GM23338 (cell line): Measurements from ENCODE around the gene PCK2.

ENCODE experiments used
- EZH2 ChIP-seq: fragments of 200-600 bp; sonication (generic); IDR thresholded peaks from one replicate; pipeline ENCODE4 v1.8.0; 2017; ENCODE audit warnings: antibody characterized with exemption, mild to moderate bottlenecking, low read depth; ENCODE audit not compliant: unreplicated experiment
- EZH2phosphoT487 ChIP-seq: fragments of 200-600 bp; sonication (generic); IDR thresholded peaks from one replicate; pipeline ENCODE4 v1.8.1; 2018; ENCODE audit warnings: antibody characterized with exemption; ENCODE audit not compliant: unreplicated experiment
- POLR2AphosphoS5 ChIP-seq: IDR thresholded peaks from 2 replicates; pipeline ENCODE4 v1.6.1; 2016; ENCODE audit warnings: antibody characterized with exemption, low read depth
- ZNF331 ChIP-seq: fragments of 250-450 bp; sonication (Bioruptor Pico); IDR thresholded peaks from 2 replicates; pipeline ENCODE4 v1.5.0; 2020; ENCODE audit warnings: low read depth, mild to moderate bottlenecking, moderate library complexity
- TF ChIP-seq, protein P1 (sequence below), 2 experiments: fragments of 200-600 bp in 1 of 2; sonication (generic) in 1 of 2; conservative IDR thresholded peaks; 2 replicates each; pipeline versions ENCODE4 v1.5.1 to v1.6.1; 2016 to 2017; ENCODE audit warnings: antibody characterized with exemption in 2 of 2, low read depth in 2 of 2, mild to moderate bottlenecking in 2 of 2, moderate library complexity in 1 of 2

DNA sequence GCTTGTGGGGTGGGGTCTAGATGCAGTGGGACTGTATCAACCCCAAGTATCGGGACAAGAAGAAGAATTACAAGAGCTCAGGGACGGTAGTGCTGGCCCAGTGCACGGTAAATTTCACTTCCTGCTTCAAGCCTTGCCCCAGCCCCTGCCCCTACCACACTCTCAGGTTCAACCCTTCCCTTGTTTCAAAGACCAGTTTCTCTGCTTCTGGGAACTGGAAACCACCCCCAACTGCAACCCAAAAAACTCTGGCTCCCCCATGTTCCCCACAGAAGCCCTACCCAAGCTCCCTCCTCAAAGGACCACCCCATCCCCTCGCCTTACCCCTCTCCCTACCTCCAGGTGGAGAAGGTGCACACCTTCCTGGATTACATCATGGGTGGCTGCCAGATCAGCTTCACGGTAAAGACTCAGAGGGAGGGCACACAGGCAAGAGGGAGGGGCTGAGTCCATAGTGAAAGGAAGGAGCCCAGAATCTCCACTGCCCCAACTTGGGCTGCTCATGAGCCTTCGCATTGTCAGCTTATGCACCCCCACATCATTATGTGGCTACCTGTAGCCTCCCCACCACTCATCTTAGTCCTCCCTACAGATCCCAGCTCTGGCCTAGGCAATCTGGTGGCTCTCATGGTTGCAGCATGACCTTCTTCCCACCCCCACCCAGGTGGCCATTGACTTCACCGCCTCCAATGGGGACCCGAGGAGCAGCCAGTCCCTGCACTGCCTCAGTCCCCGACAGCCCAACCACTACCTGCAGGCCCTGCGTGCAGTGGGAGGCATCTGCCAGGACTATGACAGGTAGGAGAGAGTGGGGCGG, 18.4 kb upstream of the PCK2 start:
- no peak for TF ChIP-seq EZH2
- no peak for TF ChIP-seq EZH2phosphoT487
- TF ChIP-seq, protein P1, sequence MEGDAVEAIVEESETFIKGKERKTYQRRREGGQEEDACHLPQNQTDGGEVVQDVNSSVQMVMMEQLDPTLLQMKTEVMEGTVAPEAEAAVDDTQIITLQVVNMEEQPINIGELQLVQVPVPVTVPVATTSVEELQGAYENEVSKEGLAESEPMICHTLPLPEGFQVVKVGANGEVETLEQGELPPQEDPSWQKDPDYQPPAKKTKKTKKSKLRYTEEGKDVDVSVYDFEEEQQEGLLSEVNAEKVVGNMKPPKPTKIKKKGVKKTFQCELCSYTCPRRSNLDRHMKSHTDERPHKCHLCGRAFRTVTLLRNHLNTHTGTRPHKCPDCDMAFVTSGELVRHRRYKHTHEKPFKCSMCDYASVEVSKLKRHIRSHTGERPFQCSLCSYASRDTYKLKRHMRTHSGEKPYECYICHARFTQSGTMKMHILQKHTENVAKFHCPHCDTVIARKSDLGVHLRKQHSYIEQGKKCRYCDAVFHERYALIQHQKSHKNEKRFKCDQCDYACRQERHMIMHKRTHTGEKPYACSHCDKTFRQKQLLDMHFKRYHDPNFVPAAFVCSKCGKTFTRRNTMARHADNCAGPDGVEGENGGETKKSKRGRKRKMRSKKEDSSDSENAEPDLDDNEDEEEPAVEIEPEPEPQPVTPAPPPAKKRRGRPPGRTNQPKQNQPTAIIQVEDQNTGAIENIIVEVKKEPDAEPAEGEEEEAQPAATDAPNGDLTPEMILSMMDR (conservative IDR thresholded peaks at IDR 0.05; ENCODE audit: low read depth in 2 of 2): no peak
- no peak for TF ChIP-seq POLR2AphosphoS5
- no peak for TF ChIP-seq ZNF331 (CRISPR knock-in tag)
